ENCODE results near the gene INPP4B. TPM values are rescaled to one million over a fixed set of nuclear protein-coding genes. Genes with fewer than 3 reads are reported as not detected.

The INPP4B gene
- total RNA-seq, 1 donor from 2014 or later = 4.9 TPM

DNA sequence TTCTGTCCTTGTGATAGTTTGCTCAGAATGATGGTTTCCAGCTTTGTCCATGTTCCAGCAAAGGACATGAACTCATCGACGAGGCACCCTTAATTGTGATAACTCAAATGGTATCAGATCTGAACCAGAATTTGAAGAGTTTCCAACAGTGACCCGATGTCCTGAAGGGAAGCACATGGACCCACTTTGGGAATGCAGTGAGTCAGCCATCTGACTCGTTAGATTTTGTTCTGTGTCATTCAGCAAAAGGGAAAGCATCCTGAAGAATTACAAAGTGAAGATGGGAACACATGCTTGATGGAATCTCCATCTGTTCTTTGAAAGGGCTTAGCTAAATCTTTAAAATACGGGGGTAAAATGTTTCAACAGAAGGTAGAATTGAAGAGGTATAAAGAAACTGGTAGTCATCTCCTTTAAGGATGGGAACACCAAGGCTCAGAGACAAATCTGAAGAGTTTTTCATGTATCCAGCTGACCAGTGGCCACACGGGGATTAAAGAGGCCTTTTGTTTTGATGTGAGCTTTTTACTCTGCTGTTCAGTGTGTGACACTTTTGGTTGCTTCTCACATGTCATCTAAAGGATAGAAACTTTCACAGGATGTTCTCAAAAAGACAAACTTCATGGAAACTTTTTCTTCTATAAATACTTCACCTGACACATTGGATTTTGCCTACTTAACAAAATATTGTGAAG, 393.8 kb downstream of the INPP4B start:
- TF ChIP-seq, protein P1, sequence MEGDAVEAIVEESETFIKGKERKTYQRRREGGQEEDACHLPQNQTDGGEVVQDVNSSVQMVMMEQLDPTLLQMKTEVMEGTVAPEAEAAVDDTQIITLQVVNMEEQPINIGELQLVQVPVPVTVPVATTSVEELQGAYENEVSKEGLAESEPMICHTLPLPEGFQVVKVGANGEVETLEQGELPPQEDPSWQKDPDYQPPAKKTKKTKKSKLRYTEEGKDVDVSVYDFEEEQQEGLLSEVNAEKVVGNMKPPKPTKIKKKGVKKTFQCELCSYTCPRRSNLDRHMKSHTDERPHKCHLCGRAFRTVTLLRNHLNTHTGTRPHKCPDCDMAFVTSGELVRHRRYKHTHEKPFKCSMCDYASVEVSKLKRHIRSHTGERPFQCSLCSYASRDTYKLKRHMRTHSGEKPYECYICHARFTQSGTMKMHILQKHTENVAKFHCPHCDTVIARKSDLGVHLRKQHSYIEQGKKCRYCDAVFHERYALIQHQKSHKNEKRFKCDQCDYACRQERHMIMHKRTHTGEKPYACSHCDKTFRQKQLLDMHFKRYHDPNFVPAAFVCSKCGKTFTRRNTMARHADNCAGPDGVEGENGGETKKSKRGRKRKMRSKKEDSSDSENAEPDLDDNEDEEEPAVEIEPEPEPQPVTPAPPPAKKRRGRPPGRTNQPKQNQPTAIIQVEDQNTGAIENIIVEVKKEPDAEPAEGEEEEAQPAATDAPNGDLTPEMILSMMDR (IDR thresholded peaks at IDR 0.05; ENCODE audit: unreplicated experiment) = no peak
- H3K4me1 Mint-ChIP-seq (ENCODE audit: unreplicated experiment) = no peaks in the 10 kb centered on the region
- H3K27me3 Mint-ChIP-seq (ENCODE audit: unreplicated experiment) = no peaks in the 10 kb centered on the region
- no peaks in the 10 kb centered on the region for H3K9me3 Mint-ChIP-seq (ENCODE audit: unreplicated experiment)
- no peak for DNase-seq (ENCODE audit: low spot score)
- no peaks in the 10 kb centered on the region for H3K36me3 Mint-ChIP-seq (ENCODE audit: low read depth, unreplicated experiment)
- H3K27ac Mint-ChIP-seq (ENCODE audit: unreplicated experiment) = no peak overlapping the region
- no peak overlapping the region for H3K4me3 Mint-ChIP-seq (ENCODE audit: unreplicated experiment)

DNA sequence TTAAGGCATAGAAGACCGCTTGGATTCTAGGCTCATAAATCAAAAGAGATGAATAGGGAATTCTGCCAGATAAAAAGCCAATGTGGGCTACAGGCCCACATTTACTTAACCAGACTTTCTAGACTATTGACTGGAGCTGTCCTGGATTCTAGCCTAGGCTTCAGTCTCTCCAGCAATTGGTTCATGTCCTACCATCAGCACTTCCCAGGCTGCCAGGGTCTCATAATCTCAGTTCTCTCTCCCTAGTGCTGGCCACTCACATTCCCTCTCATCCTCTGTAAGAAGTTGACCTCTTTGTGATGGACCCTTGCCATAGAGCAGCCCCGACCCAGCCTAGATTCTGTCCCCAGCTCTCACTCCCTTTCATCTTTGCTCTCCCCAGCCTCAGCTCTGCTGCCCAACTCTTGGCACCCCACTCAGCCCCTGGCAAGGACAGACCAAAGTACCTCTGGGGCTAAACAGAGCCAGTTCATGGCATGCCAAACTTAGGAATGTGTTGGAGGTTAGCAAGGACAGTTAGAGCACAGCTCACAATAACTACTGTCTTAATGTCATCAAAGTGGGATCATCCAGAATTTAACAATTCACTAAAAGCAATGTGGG, 396.2 kb downstream of the INPP4B start:
- no peak for DNase-seq (ENCODE audit: low spot score)
- Mint-ChIP-seq H3K4me1 (ENCODE audit: unreplicated experiment) (peaks cover 4% of the 10 kb centered on the region), H3K27me3 (ENCODE audit: unreplicated experiment) (no peaks in the 10 kb centered on the region), H3K4me3 (ENCODE audit: unreplicated experiment) (no peak overlapping the region), H3K27ac (ENCODE audit: unreplicated experiment) (no peak overlapping the region), H3K36me3 (ENCODE audit: low read depth, unreplicated experiment) (no peaks in the 10 kb centered on the region), H3K9me3 (ENCODE audit: unreplicated experiment) (no peaks in the 10 kb centered on the region)
- TF ChIP-seq, protein P1 (IDR thresholded peaks at IDR 0.05; ENCODE audit: unreplicated experiment) = no peak

DNA sequence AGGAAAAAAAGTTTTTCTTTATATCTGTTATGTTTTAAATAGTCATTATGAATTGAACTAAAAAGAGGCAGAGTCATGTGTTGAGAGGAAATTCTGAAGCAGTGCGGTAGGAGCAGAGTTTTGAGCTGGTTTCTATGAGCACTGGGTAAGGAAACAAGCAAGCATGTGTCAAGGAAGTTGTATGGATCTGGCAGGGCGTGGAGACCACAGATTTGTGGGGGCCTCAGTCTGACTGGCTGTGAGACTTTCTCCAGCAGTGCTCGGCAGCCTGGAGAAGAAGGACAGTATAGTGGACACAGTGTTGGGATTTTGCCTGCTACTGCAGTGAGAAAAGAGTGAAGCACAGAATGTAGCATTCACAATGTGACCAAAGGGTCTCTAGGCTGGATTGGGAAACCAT, 399.1 kb downstream of the INPP4B start:
- no peak for DNase-seq (ENCODE audit: low spot score)
- H3K27me3 Mint-ChIP-seq (ENCODE audit: unreplicated experiment) = no peaks in the 10 kb centered on the region
- no peak overlapping the region for H3K27ac Mint-ChIP-seq (ENCODE audit: unreplicated experiment)
- H3K4me1 Mint-ChIP-seq (ENCODE audit: unreplicated experiment) = peaks cover 4% of the 10 kb centered on the region
- H3K4me3 Mint-ChIP-seq (ENCODE audit: unreplicated experiment) = no peak overlapping the region
- TF ChIP-seq, protein P1 (IDR thresholded peaks at IDR 0.05; ENCODE audit: unreplicated experiment) = no peak
- H3K9me3 Mint-ChIP-seq (ENCODE audit: unreplicated experiment) = no peaks in the 10 kb centered on the region
- no peaks in the 10 kb centered on the region for H3K36me3 Mint-ChIP-seq (ENCODE audit: low read depth, unreplicated experiment)

DNA sequence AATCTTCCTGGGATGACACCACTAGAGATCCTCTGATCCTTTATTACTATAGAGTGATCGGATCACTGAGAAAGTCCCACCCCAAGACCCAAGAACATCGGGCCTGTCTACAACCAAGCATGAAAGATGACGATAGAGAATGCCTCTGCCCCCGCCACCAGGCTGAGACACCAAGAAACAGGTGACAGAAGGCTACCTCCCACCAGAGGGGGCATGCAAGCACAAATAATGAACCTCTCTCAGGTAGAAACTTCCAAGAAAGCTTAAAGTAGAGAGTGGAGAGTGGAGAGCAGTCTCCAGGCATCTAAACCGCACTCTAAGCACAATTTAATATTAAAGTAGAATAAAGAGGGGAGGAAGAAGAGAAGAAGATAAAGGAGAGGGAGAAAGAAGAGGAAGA, 402.6 kb downstream of the INPP4B start:
- Mint-ChIP-seq H3K4me1 (ENCODE audit: unreplicated experiment) (peaks cover 4% of the 10 kb centered on the region), H3K36me3 (ENCODE audit: low read depth, unreplicated experiment) (no peaks in the 10 kb centered on the region), H3K27me3 (ENCODE audit: unreplicated experiment) (no peaks in the 10 kb centered on the region), H3K27ac (ENCODE audit: unreplicated experiment) (no peak overlapping the region), H3K4me3 (ENCODE audit: unreplicated experiment) (no peak overlapping the region), H3K9me3 (ENCODE audit: unreplicated experiment) (no peaks in the 10 kb centered on the region)
- TF ChIP-seq, protein P1 (IDR thresholded peaks at IDR 0.05; ENCODE audit: unreplicated experiment) = no peak
- DNase-seq (ENCODE audit: low spot score) = no peak

DNA sequence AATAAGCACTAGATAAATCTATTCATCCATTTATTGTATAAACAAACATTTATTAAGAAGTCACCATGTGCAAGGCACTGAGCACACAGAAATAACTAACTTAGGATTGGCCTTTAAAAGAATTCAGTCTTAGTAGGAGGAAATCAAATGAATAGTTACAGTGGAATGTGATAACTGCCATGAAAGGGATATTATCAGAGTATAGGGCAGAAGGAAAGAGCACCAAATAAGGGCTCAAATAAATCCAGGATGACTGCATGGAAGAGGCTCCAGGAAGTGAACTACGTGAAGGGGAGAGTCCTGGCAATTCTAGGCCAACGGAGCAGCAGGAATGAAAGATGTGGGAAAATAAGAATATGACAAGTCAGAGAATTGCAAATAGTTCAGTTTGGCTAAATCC, 406.0 kb downstream of the INPP4B start:
- H3K4me3 Mint-ChIP-seq (ENCODE audit: unreplicated experiment) = no peak overlapping the region
- no peak for DNase-seq (ENCODE audit: low spot score)
- no peaks in the 10 kb centered on the region for H3K9me3 Mint-ChIP-seq (ENCODE audit: unreplicated experiment)
- H3K4me1 Mint-ChIP-seq (ENCODE audit: unreplicated experiment) = no peaks in the 10 kb centered on the region
- no peak overlapping the region for H3K27ac Mint-ChIP-seq (ENCODE audit: unreplicated experiment)
- no peaks in the 10 kb centered on the region for H3K36me3 Mint-ChIP-seq (ENCODE audit: low read depth, unreplicated experiment)
- H3K27me3 Mint-ChIP-seq (ENCODE audit: unreplicated experiment) = peaks cover 2% of the 10 kb centered on the region
- TF ChIP-seq, protein P1 (IDR thresholded peaks at IDR 0.05; ENCODE audit: unreplicated experiment) = no peak

Measured in endothelial cell (in vitro differentiated cells).